Pericardium fibroblast (primary cell): ENCODE data around the gene ESM1. TPM values are rescaled to one million over a fixed set of nuclear protein-coding genes. Genes with fewer than 3 reads are reported as not detected.

Experiments used
- total RNA-seq: library from RNA; depleted of rRNA; stranded (reverse); fragments of >200 nt; gene quantifications from 2 replicates; pipeline ENCODE4 v1.2.3, GENCODE V29; 2015

ESM1 gene
- 1.3 TPM in 1 of 2 replicates, not detected in the other for total RNA-seq

GRCh38 chr5:54985301-54986268 lies at the start of gene ESM1:
Gene ESM1, minus strand, starts transcription at chr5:54985593. Its CDS starts 76 bp downstream, at chr5:54985517.

Other genes with a start within 250 kb of the ESM1 start
- not detected in 2 replicates for gene GZMK, start 38.7 kb upstream of the ESM1 start, total RNA-seq
- gene GZMA, start 117.1 kb upstream of the ESM1 start, total RNA-seq = not detected in 2 replicates
- 128 and 138 TPM in 2 replicates for gene GPX8, start 174.6 kb upstream of the ESM1 start, total RNA-seq
- gene CDC20B, start 187.6 kb upstream of the ESM1 start, total RNA-seq = not detected in 2 replicates
- not detected in 2 replicates for gene MCIDAS, start 241.7 kb upstream of the ESM1 start, total RNA-seq
- not detected in 2 replicates for gene CCNO, start 248.0 kb upstream of the ESM1 start, total RNA-seq